Smooth muscle cell (in vitro differentiated cells): Measurements from ENCODE around the gene BRSK2. TPM values are rescaled to one million over a fixed set of nuclear protein-coding genes. Genes with fewer than 3 reads are reported as not detected.

ENCODE experiments used
- DNase-seq: peaks from one replicate; lab custom pipeline; 2025; ENCODE audit not compliant: unreplicated experiment; lab: John Stamatoyannopoulos, UW
- H2AFZ ChIP-seq: fragments of 200-600 bp; sonication (generic); 2 replicates; pipeline ENCODE4 v1.6.0; 2016; ENCODE audit warnings: antibody characterized with exemption, low read depth, mild to moderate bottlenecking
- H3F3A ChIP-seq: fragments of 200-600 bp; sonication (generic); 2 replicates; pipeline ENCODE4 v1.6.0; 2017; ENCODE audit warnings: antibody characterized with exemption, low read depth
- H3K27ac ChIP-seq: fragments of 200-600 bp; sonication (generic); 2 replicates; pipeline ENCODE4 v1.5.1; 2016; ENCODE audit warnings: low read depth, mild to moderate bottlenecking
- H3K27me3 ChIP-seq: fragments of 200-600 bp; sonication (generic); 2 replicates; pipeline ENCODE4 v1.6.1; 2016; ENCODE audit warnings: low read depth, mild to moderate bottlenecking
- H3K36me3 ChIP-seq: fragments of 200-600 bp; sonication (generic); 2 replicates; pipeline ENCODE4 v1.5.1; 2016; ENCODE audit warnings: low read depth
- H3K4me1 ChIP-seq: fragments of 200-600 bp; sonication (generic); 2 replicates; pipeline ENCODE4 v1.5.1; 2016; ENCODE audit warnings: low read depth
- H3K4me2 ChIP-seq: fragments of 200-600 bp; sonication (generic); 2 replicates; pipeline ENCODE4 v1.6.0; 2016; ENCODE audit warnings: mild to moderate bottlenecking
- H3K4me3 ChIP-seq: fragments of 200-600 bp; sonication (generic); 2 replicates; pipeline ENCODE4 v1.5.1; 2016; ENCODE audit warnings: mild to moderate bottlenecking
- H3K79me2 ChIP-seq: fragments of 200-600 bp; sonication (generic); 2 replicates; pipeline ENCODE4 v1.6.0; 2016; ENCODE audit warnings: low read depth, mild to moderate bottlenecking
- H3K9ac ChIP-seq: fragments of 200-600 bp; sonication (generic); 2 replicates; pipeline ENCODE4 v1.6.0; 2016; ENCODE audit warnings: low read depth
- H3K9me3 ChIP-seq: fragments of 200-600 bp; sonication (generic); replicated peaks from 2 replicates; pipeline ENCODE4 v1.5.1; 2016; ENCODE audit warnings: low read depth
- H4K20me1 ChIP-seq: fragments of 200-600 bp; sonication (generic); 2 replicates; pipeline ENCODE4 v1.6.0; 2016; ENCODE audit warnings: low read depth
- CTCF ChIP-seq: fragments of 200-600 bp; sonication (generic); IDR thresholded peaks from 2 replicates; pipeline ENCODE4 v1.5.1; 2017; ENCODE audit warnings: borderline replicate concordance, mild to moderate bottlenecking, antibody characterized with exemption; ENCODE audit not compliant: insufficient read depth, poor library complexity, severe bottlenecking
- WGBS: methylation state at CpG from one replicate; pipeline ENCODE4 v1.1.7; 2016; ENCODE audit warnings: low lambda C conversion rate; 5-methylcytosine and 5-hydroxymethylcytosine counted together
- polyA plus RNA-seq: library from polyadenylated mRNA; unstranded; fragments of >200 nt; fragmentation: Nextera tagmentation; extraction: Ambion mirVana; gene quantifications from 2 replicates; pipeline ENCODE4 v1.2.1, GENCODE V29; 2016
- total RNA-seq: library from RNA; depleted of rRNA; stranded (reverse); fragments of >200 nt; gene quantifications from 2 replicates; pipeline ENCODE4 v1.2.3, GENCODE V29; 2014

BRSK2 gene
- total and polyA plus RNA-seq, 2 experiments from 2014 or later: 1.5 to 5.2 TPM

GRCh38 chr11:1505480-1505879, 115.7 kb downstream of the BRSK2 start:
- 89% methylated on average over 11 of the region's 11 CpGs for WGBS
- Histone ChIP-seq H4K20me1 (peaks cover 96% of the 10 kb centered on the region), H3K4me1 (peaks cover 6% of the 10 kb centered on the region), H3F3A (no peaks in the 10 kb centered on the region), H3K4me2 (no peak overlapping the region), H3K27me3 (no peaks in the 10 kb centered on the region), H2AFZ (no peak overlapping the region), H3K9ac (no peak overlapping the region), H3K36me3 (no peaks in the 10 kb centered on the region), H3K79me2 (peaks cover 12% of the 10 kb centered on the region), H3K9me3 (no peaks in the 10 kb centered on the region), H3K27ac (no peak overlapping the region), H3K4me3 (no peak overlapping the region)
- TF ChIP-seq CTCF: no peak
- DNase-seq: no peak

- Histone ChIP-seq H3K79me2 (peaks cover 12% of the 10 kb centered on the region), H2AFZ (no peak overlapping the region), H3K27ac (no peak overlapping the region), H4K20me1 (peaks cover 96% of the 10 kb centered on the region), H3F3A (no peaks in the 10 kb centered on the region), H3K4me2 (no peak overlapping the region), H3K4me3 (no peak overlapping the region), H3K36me3 (no peaks in the 10 kb centered on the region), H3K9me3 (no peaks in the 10 kb centered on the region), H3K27me3 (no peaks in the 10 kb centered on the region), H3K4me1 (peaks cover 6% of the 10 kb centered on the region), H3K9ac (no peak overlapping the region)
- TF ChIP-seq CTCF: no peak
- WGBS: 95% methylated on average over 9 of the region's 9 CpGs
- DNase-seq: no peak
These were observed 117.2 kb downstream of the BRSK2 start for GRCh38 chr11:1506981-1507380.

- H3K9ac ChIP-seq: no peak overlapping the region
- WGBS: 86% methylated on average over 21 of the region's 21 CpGs
- no peaks in the 10 kb centered on the region for H3K36me3 ChIP-seq
- no peak overlapping the region for H3K4me2 ChIP-seq
- no peak for DNase-seq
- H3K4me3 ChIP-seq: no peak overlapping the region
- H3F3A ChIP-seq: no peaks in the 10 kb centered on the region
- H3K27me3 ChIP-seq: no peaks in the 10 kb centered on the region
- H3K27ac ChIP-seq: no peak overlapping the region
- H3K79me2 ChIP-seq: peaks cover 12% of the 10 kb centered on the region
- peaks cover 96% of the 10 kb centered on the region for H4K20me1 ChIP-seq
- no peak overlapping the region for H2AFZ ChIP-seq
- H3K9me3 ChIP-seq: no peaks in the 10 kb centered on the region
- TF ChIP-seq CTCF: no peak
- peaks cover 6% of the 10 kb centered on the region for H3K4me1 ChIP-seq
These were observed 117.8 kb downstream of the BRSK2 start for GRCh38 chr11:1507381-1508140.

GRCh38 chr11:1508491-1508891, 118.8 kb downstream of the BRSK2 start:
- 87% methylated on average over 15 of the region's 15 CpGs for WGBS
- H3K4me2 ChIP-seq: no peak overlapping the region
- H3K9ac ChIP-seq: no peak overlapping the region
- no peaks in the 10 kb centered on the region for H3K27me3 ChIP-seq
- no peak overlapping the region for H2AFZ ChIP-seq
- no peaks in the 10 kb centered on the region for H3F3A ChIP-seq
- H3K27ac ChIP-seq: no peak overlapping the region
- DNase-seq: no peak
- H3K4me3 ChIP-seq: no peak overlapping the region
- no peaks in the 10 kb centered on the region for H3K36me3 ChIP-seq
- H4K20me1 ChIP-seq: peaks cover 93% of the 10 kb centered on the region
- no peaks in the 10 kb centered on the region for H3K9me3 ChIP-seq
- no peak for TF ChIP-seq CTCF
- H3K79me2 ChIP-seq: peaks cover 12% of the 10 kb centered on the region
- peaks cover 10% of the 10 kb centered on the region for H3K4me1 ChIP-seq
